ENCODE measurements around the gene AKAP17A. TPM values are rescaled to one million over a fixed set of nuclear protein-coding genes. Genes with fewer than 3 reads are reported as not detected.
"Not testable (repeated sequence)": the region's sequence is repeated elsewhere in the genome, so short reads cannot be mapped to it uniquely, and the experiment has no call there.

The AKAP17A gene
- total and polyA plus RNA-seq, 5 donors: 18.9 to 21.3 (median 20.3) TPM

GRCh38 chrX:1610166-1610565 lies 18.8 kb downstream of the AKAP17A start:
- intact Hi-C loops (cut with DNase I): no loop called here
- WGBS: 75% methylated on average over 15 of the region's 15 CpGs
- H3K27me3 ChIP-seq (ENCODE audit: control insufficient read depth, insufficient read depth): no peaks in the 10 kb centered on the region

GRCh38 chrX:1610736-1611135 lies 19.3 kb downstream of the AKAP17A start:
- intact Hi-C loops (cut with DNase I): no loop called here
- H3K9me3 ChIP-seq (ENCODE audit: control insufficient read depth, low read length): no peaks in the 10 kb centered on the region
- H3K4me3 ChIP-seq (ENCODE audit: low read length): no peak overlapping the region
- no peaks in the 10 kb centered on the region for H3K4me1 ChIP-seq (ENCODE audit: control insufficient read depth, insufficient read depth, low read length)
- WGBS: 79% methylated on average over 12 of the region's 12 CpGs
- H3K27me3 ChIP-seq (ENCODE audit: control insufficient read depth, insufficient read depth): no peaks in the 10 kb centered on the region
- no peak overlapping the region for H3K27ac ChIP-seq (ENCODE audit: low read length)
- ATAC-seq: no peak
- no peak for DNase-seq

More at GRCh38 chrX:1610166-1610565, 18.8 kb downstream of the AKAP17A start:
- Histone ChIP-seq H3K4me3 (ENCODE audit: low read length) (no peak overlapping the region), H3K27ac (ENCODE audit: low read length) (no peak overlapping the region), H3K4me1 (ENCODE audit: control insufficient read depth, insufficient read depth, low read length) (no peaks in the 10 kb centered on the region), H3K9me3 (ENCODE audit: control insufficient read depth, low read length) (no peaks in the 10 kb centered on the region)
- DNase-seq: no peak
- no peak for ATAC-seq

DNA sequence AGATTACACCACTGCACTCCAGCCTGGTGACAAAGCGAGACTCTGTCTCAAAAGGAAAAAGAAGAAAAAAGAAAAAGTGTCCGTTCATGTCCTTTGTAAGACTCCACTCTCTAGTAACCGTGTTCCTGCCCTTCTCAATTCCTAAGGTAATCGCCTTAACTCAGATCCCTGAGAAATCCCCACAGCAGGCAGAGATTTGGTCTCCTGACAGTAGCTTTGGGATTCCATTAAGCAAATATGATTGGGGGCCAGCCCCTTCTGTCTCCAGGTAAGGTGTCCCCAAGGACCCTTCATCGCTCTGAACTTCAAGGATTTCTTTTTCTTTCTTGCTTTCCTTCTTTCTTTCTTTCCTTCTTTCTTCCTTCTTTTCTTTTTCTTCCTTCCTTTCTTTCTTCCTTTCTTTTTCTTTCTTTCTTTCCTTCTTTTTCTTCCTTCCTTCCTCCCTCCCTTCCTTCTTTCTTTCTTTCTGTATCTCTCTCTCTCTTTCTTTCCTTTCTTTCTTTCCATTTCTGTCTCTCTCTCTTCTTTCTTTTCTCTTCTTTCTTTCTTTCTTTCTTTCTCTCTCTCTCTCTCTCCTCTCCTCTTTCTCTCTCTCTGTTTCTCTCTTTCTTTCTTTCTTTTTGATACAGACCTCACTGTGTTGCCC lies 21.4 kb downstream of the AKAP17A start:
- no peak for DNase-seq
- Histone ChIP-seq H3K4me1 (ENCODE audit: control insufficient read depth, insufficient read depth, low read length) (no peaks in the 10 kb centered on the region), H3K27me3 (ENCODE audit: control insufficient read depth, insufficient read depth) (no peaks in the 10 kb centered on the region), H3K27ac (ENCODE audit: low read length) (no peak overlapping the region), H3K9me3 (ENCODE audit: control insufficient read depth, low read length) (no peaks in the 10 kb centered on the region), H3K4me3 (ENCODE audit: low read length) (no peak overlapping the region)
- whole genome bisulfite sequencing: 79% methylated on average over 5 of the region's 5 CpGs
- intact Hi-C loops (cut with DNase I): no loop called here
- no peak for ATAC-seq

- ATAC-seq (no peak), DNase-seq (peak in 1 of 3 donors; percentile 5)
- H3K27ac ChIP-seq (ENCODE audit: low read length): no peak within 1 kb of the TSS
- 74% methylated on average over 17 of the region's 17 CpGs for WGBS
- H3K27me3 ChIP-seq (ENCODE audit: control insufficient read depth, insufficient read depth): no peaks in the 10 kb centered on the region
- intact Hi-C loops (cut with DNase I): no loop called here
- H3K4me1 ChIP-seq (ENCODE audit: control insufficient read depth, insufficient read depth, low read length): no peaks in the 10 kb centered on the region
- no peaks in the 10 kb centered on the region for H3K9me3 ChIP-seq (ENCODE audit: control insufficient read depth, low read length)
- no peak within 1 kb of the TSS for H3K4me3 ChIP-seq (ENCODE audit: low read length)
These were observed 23.5 kb downstream of the AKAP17A start, which contains the start of gene ASMT for GRCh38 chrX:1614927-1615326. Gene ASMT, plus strand, starts transcription at chrX:1615059. Its CDS starts 141 bp downstream, at chrX:1615200.

DNA sequence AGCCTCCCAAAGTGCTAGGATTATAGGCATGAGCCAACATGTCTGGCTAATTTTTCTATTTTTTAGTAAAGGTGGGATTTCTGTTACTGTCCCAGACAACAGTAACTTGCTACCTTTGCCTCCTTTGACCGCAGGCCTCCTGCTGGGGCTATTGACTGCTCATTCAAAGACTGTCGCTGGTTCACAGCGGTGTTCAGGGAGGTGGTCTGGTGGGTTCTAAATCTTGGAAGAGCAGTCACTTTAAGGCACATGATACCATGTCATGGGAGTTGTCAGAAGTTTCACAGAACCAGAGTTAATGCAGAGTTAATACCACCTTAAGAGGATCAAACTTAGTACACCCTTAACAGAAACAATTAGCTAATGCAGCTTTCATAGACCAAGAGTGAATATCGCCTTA lies 27.3 kb downstream of the AKAP17A start:
- Histone ChIP-seq H3K9me3 (ENCODE audit: control insufficient read depth, low read length) (no peaks in the 10 kb centered on the region), H3K4me1 (ENCODE audit: control insufficient read depth, insufficient read depth, low read length) (no peaks in the 10 kb centered on the region), H3K27me3 (ENCODE audit: control insufficient read depth, insufficient read depth) (no peaks in the 10 kb centered on the region), H3K4me3 (ENCODE audit: low read length) (no peak overlapping the region), H3K27ac (ENCODE audit: low read length) (no peak overlapping the region)
- intact Hi-C loops (cut with DNase I): no loop called here
- 57% methylated on average over 4 of the region's 4 CpGs for WGBS
- no peak for DNase-seq
- ATAC-seq: no peak

DNA sequence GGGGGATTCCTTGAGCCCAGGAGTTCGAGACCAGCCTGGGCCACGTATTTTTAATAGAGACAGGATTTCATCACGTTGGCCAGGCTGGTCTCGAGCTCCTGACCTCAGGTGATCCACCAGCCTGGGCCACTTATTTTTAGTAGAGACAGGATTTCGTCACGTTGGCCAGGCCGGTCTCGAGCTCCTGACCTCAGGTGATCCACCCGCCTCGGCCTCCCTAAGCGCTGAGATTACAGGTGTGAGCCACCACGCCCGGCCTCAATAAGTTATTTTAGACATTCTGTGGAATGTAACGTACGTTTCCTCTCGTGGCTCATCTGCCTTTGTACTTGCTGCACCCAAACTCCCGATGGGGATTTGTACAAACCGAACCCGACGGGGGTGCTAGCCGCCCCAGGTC lies 32.3 kb downstream of the AKAP17A start:
- no peaks in the 10 kb centered on the region for H3K4me1 ChIP-seq (ENCODE audit: control insufficient read depth, insufficient read depth, low read length)
- no peak overlapping the region for H3K4me3 ChIP-seq (ENCODE audit: low read length)
- no peaks in the 10 kb centered on the region for H3K27me3 ChIP-seq (ENCODE audit: control insufficient read depth, insufficient read depth)
- 83% methylated on average over 21 of the region's 21 CpGs for WGBS
- H3K27ac ChIP-seq (ENCODE audit: low read length): no peak overlapping the region
- DNase-seq (no peak), ATAC-seq (no peak)
- no peaks in the 10 kb centered on the region for H3K9me3 ChIP-seq (ENCODE audit: control insufficient read depth, low read length)
- intact Hi-C loops (cut with DNase I): no loop called here

GRCh38 chrX:1624158-1624860 lies 32.9 kb downstream of the AKAP17A start:
- ATAC-seq; H3K4me3 ChIP-seq (ENCODE audit: low read length); H3K27ac ChIP-seq (ENCODE audit: low read length); DNase-seq; intact Hi-C loops (cut with DNase I); H3K27me3 ChIP-seq (ENCODE audit: control insufficient read depth, insufficient read depth); H3K9me3 ChIP-seq (ENCODE audit: control insufficient read depth, low read length); H3K4me1 ChIP-seq (ENCODE audit: control insufficient read depth, insufficient read depth, low read length): not testable (repeated sequence)
- 84% methylated on average over 14 of the region's 14 CpGs for WGBS

GRCh38 chrX:1624861-1625215 lies 33.4 kb downstream of the AKAP17A start:
- intact Hi-C loops (cut with DNase I); DNase-seq; H3K9me3 ChIP-seq (ENCODE audit: control insufficient read depth, low read length); ATAC-seq; H3K27ac ChIP-seq (ENCODE audit: low read length); H3K4me3 ChIP-seq (ENCODE audit: low read length); H3K4me1 ChIP-seq (ENCODE audit: control insufficient read depth, insufficient read depth, low read length); H3K27me3 ChIP-seq (ENCODE audit: control insufficient read depth, insufficient read depth): not testable (repeated sequence)
- 93% methylated on average over 7 of the region's 7 CpGs for WGBS

GRCh38 chrX:1629244-1629643 lies 37.8 kb downstream of the AKAP17A start:
- no peak for DNase-seq
- intact Hi-C loops (cut with DNase I): no loop called here
- WGBS: 71% methylated on average over 7 of the region's 7 CpGs

GRCh38 chrX:1646009-1646408 lies 54.6 kb downstream of the AKAP17A start:
- DNase-seq: no peak
- intact Hi-C loops (cut with DNase I): loop anchor here in 2 of 4 donors (5.0 kb wide), 1 partner anchor 946 kb away; no protein-coding TSS in a partner anchor
- Histone ChIP-seq H3K4me1 (ENCODE audit: control insufficient read depth, insufficient read depth, low read length) (no peaks in the 10 kb centered on the region), H3K27ac (ENCODE audit: low read length) (no peak overlapping the region), H3K4me3 (ENCODE audit: low read length) (no peak overlapping the region), H3K9me3 (ENCODE audit: control insufficient read depth, low read length) (no peaks in the 10 kb centered on the region), H3K27me3 (ENCODE audit: control insufficient read depth, insufficient read depth) (no peaks in the 10 kb centered on the region)
- no peak for ATAC-seq

More at GRCh38 chrX:1629244-1629643, 37.8 kb downstream of the AKAP17A start:
- no peak for ATAC-seq
- Histone ChIP-seq H3K4me1 (ENCODE audit: control insufficient read depth, insufficient read depth, low read length) (no peaks in the 10 kb centered on the region), H3K27me3 (ENCODE audit: control insufficient read depth, insufficient read depth) (no peaks in the 10 kb centered on the region), H3K4me3 (ENCODE audit: low read length) (no peak overlapping the region), H3K9me3 (ENCODE audit: control insufficient read depth, low read length) (no peaks in the 10 kb centered on the region), H3K27ac (ENCODE audit: low read length) (no peak overlapping the region)

- 27% methylated on average over 8 of the region's 8 CpGs for WGBS
- no peak for DNase-seq
- no peak overlapping the region for H3K27ac ChIP-seq (ENCODE audit: low read length)
- H3K27me3 ChIP-seq (ENCODE audit: control insufficient read depth, insufficient read depth): no peaks in the 10 kb centered on the region
- intact Hi-C loops (cut with DNase I): loop anchor here in 3 of 4 donors (5.0 kb wide), 1 partner anchor 943 kb away; no protein-coding TSS in a partner anchor
- no peak overlapping the region for H3K4me3 ChIP-seq (ENCODE audit: low read length)
- no peaks in the 10 kb centered on the region for H3K9me3 ChIP-seq (ENCODE audit: control insufficient read depth, low read length)
- no peaks in the 10 kb centered on the region for H3K4me1 ChIP-seq (ENCODE audit: control insufficient read depth, insufficient read depth, low read length)
- ATAC-seq: no peak
These were observed 58.2 kb downstream of the AKAP17A start for GRCh38 chrX:1649621-1650020.

Data from right cardiac atrium (tissue), 5 donors.